Endodermal cell (in vitro differentiated cells): ENCODE measurements around the gene ZFP92. TPM values are rescaled to one million over a fixed set of nuclear protein-coding genes. Genes with fewer than 3 reads are reported as not detected.

ENCODE experiments used
- DNase-seq: peaks from one replicate; pipeline ENCODE4 v3.0.0-alpha.2; 2017
- H3K27ac ChIP-seq: 2 replicates; pipeline ENCODE4 v1.5.1; 2013; ENCODE audit warnings: mild to moderate bottlenecking, low read depth, low read length, moderate library complexity
- H3K27me3 ChIP-seq: 2 replicates; pipeline ENCODE4 v1.6.1; 2013; ENCODE audit warnings: mild to moderate bottlenecking, low read length, moderate library complexity; ENCODE audit not compliant: insufficient read depth, control insufficient read depth, poor library complexity, severe bottlenecking
- H3K36me3 ChIP-seq: 2 replicates; pipeline ENCODE4 v1.7.0; 2013; ENCODE audit warnings: mild to moderate bottlenecking, low read length, moderate library complexity; ENCODE audit not compliant: control insufficient read depth, insufficient read depth
- H3K4me1 ChIP-seq: one replicate; pipeline ENCODE4 v1.7.0; 2013; ENCODE audit warnings: low read length; ENCODE audit not compliant: control insufficient read depth, insufficient read depth
- H3K4me3 ChIP-seq: 2 replicates; pipeline ENCODE4 v1.5.1; 2013; ENCODE audit warnings: mild to moderate bottlenecking, low read length, moderate library complexity
- H3K9ac ChIP-seq: 2 replicates; pipeline ENCODE4 v1.6.1; 2013; ENCODE audit warnings: mild to moderate bottlenecking, low read length, moderate library complexity; ENCODE audit not compliant: poor library complexity, severe bottlenecking; ENCODE audit errors: extremely low read depth
- H3K9me3 ChIP-seq: 2 replicates; pipeline ENCODE4 v1.6.1; 2013; ENCODE audit warnings: mild to moderate bottlenecking, low read length, moderate library complexity; ENCODE audit not compliant: control insufficient read depth
- H3K27ac Mint-ChIP-seq: 2 replicates; pipeline ENCODE4 v1.8.0; 2020; ENCODE audit warnings: mixed read lengths
- H3K27me3 Mint-ChIP-seq: 2 replicates; pipeline ENCODE4 v1.8.0; 2021; ENCODE audit warnings: mild to moderate bottlenecking, mixed read lengths; ENCODE audit not compliant: insufficient read depth
- H3K36me3 Mint-ChIP-seq: 2 replicates; pipeline ENCODE4 v1.8.0; 2020; ENCODE audit warnings: low read depth, mixed read lengths
- H3K4me1 Mint-ChIP-seq: 2 replicates; pipeline ENCODE4 v1.8.0; 2020; ENCODE audit warnings: mixed read lengths
- H3K4me3 Mint-ChIP-seq: 2 replicates; pipeline ENCODE4 v1.8.0; 2020; ENCODE audit warnings: mild to moderate bottlenecking, moderate library complexity, mixed read lengths
- H3K9me3 Mint-ChIP-seq: 2 replicates; pipeline ENCODE4 v1.8.0; 2020; ENCODE audit warnings: mild to moderate bottlenecking, mixed read lengths
- CTCF ChIP-seq: fragments of 200-600 bp; sonication (generic); conservative IDR thresholded peaks from 2 replicates; pipeline ENCODE4 v1.5.0; 2021; ENCODE audit warnings: antibody characterized with exemption, mild to moderate bottlenecking
- WGBS, 2 experiments: methylation state at CpG; one replicate each; pipeline versions ENCODE4 v1.1.5 to v1.1.7; 2013; ENCODE audit warnings: missing lambda C conversion rate in 2 of 2, mixed read lengths in 1 of 2; ENCODE audit not compliant: insufficient coverage in 1 of 2, insufficient read length in 1 of 2; 5-methylcytosine and 5-hydroxymethylcytosine counted together
- total RNA-seq, 2 donors: library from RNA; stranded (reverse); fragmentation: NEBNext Ultra II Directional in 1 of 2; extraction: Animal tissue kit (Norgen Biotek cat#: 25700) in 1 of 2; gene quantifications; 2 replicates in 1 of 2; 3 replicates in 1 of 2; pipeline ENCODE4 v1.2.1, GENCODE V29; 2021

Gene ZFP92
- total RNA-seq, 2 donors from 2014 or later = 0.29 to 0.31 TPM

GRCh38 chrX:153416781-153417450 is 5.6 kb downstream of the ZFP92 start:
- WGBS, 2 experiments = 60 to 74% methylated on average over 1 to 12 of the region's 12 CpGs
- H3K4me3 ChIP-seq = no peak overlapping the region
- Mint-ChIP-seq H3K27ac (no peak overlapping the region), H3K9me3 (peaks cover 72% of the 10 kb centered on the region), H3K4me1 (no peaks in the 10 kb centered on the region), H3K36me3 (no peaks in the 10 kb centered on the region), H3K27me3 (peaks cover 10% of the 10 kb centered on the region), H3K4me3 (no peak overlapping the region)
- TF ChIP-seq CTCF = no peak
- no peak for DNase-seq
- H3K36me3 ChIP-seq = no peaks in the 10 kb centered on the region
- no peaks in the 10 kb centered on the region for H3K4me1 ChIP-seq
- no peak overlapping the region for H3K9ac ChIP-seq
- H3K27ac ChIP-seq = no peak overlapping the region
- H3K9me3 ChIP-seq = no peaks in the 10 kb centered on the region
- peaks cover 8% of the 10 kb centered on the region for H3K27me3 ChIP-seq

GRCh38 chrX:153417637-153418036 is 6.4 kb downstream of the ZFP92 start:
- Histone ChIP-seq H3K36me3 (no peaks in the 10 kb centered on the region), H3K4me3 (no peak overlapping the region), H3K9me3 (no peaks in the 10 kb centered on the region), H3K9ac (no peak overlapping the region), H3K4me1 (no peaks in the 10 kb centered on the region), H3K27me3 (peaks cover under 1% of the 10 kb centered on the region), H3K27ac (no peak overlapping the region)
- DNase-seq = no peak
- Mint-ChIP-seq H3K9me3 (peaks cover 68% of the 10 kb centered on the region), H3K27me3 (peaks cover 3% of the 10 kb centered on the region), H3K36me3 (no peaks in the 10 kb centered on the region), H3K27ac (no peak overlapping the region), H3K4me1 (no peaks in the 10 kb centered on the region), H3K4me3 (no peak overlapping the region)
- TF ChIP-seq CTCF = no peak
- 95 to 97% methylated on average over 5 to 8 of the region's 8 CpGs for WGBS, 2 experiments

GRCh38 chrX:153420851-153421599 is 9.8 kb downstream of the ZFP92 start:
- H3K4me3 Mint-ChIP-seq = no peak overlapping the region
- no peaks in the 10 kb centered on the region for H3K9me3 ChIP-seq
- H3K27ac Mint-ChIP-seq = no peak overlapping the region
- 97 to 98% methylated on average over 15 to 77 of the region's 91 CpGs for WGBS, 2 experiments
- H3K4me1 Mint-ChIP-seq = no peaks in the 10 kb centered on the region
- no peak overlapping the region for H3K4me3 ChIP-seq
- H3K9me3 Mint-ChIP-seq = peaks cover 68% of the 10 kb centered on the region
- TF ChIP-seq CTCF = no peak
- H3K27me3 ChIP-seq = no peaks in the 10 kb centered on the region
- H3K36me3 Mint-ChIP-seq = no peaks in the 10 kb centered on the region
- no peak overlapping the region for H3K27ac ChIP-seq
- no peak overlapping the region for H3K9ac ChIP-seq
- DNase-seq = no peak
- H3K4me1 ChIP-seq = no peaks in the 10 kb centered on the region
- H3K27me3 Mint-ChIP-seq = no peaks in the 10 kb centered on the region
- H3K36me3 ChIP-seq = no peaks in the 10 kb centered on the region
